ENCODE data around the gene HSP90AB1.

DNA sequence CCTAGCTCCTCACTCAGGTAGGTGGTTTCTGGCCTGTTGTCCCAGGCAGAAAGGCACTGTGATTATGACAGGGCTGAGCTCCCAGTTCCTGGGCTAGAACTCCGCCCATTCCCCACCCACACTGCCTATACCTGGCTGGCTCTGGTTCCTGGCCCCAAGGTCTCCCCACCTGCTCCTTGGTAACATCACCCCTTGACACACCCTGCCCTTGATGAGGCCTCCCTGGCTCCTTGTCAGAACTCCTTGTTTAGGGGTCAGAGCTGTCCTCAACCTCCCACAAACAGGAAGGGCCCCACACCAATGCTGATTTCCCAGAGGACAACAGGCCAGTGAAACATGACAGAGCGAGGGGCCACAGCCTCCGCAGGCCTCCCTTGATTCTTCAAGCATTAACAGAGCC, 45.7 kb upstream of the HSP90AB1 start:
- TF ChIP-seq, protein P1, sequence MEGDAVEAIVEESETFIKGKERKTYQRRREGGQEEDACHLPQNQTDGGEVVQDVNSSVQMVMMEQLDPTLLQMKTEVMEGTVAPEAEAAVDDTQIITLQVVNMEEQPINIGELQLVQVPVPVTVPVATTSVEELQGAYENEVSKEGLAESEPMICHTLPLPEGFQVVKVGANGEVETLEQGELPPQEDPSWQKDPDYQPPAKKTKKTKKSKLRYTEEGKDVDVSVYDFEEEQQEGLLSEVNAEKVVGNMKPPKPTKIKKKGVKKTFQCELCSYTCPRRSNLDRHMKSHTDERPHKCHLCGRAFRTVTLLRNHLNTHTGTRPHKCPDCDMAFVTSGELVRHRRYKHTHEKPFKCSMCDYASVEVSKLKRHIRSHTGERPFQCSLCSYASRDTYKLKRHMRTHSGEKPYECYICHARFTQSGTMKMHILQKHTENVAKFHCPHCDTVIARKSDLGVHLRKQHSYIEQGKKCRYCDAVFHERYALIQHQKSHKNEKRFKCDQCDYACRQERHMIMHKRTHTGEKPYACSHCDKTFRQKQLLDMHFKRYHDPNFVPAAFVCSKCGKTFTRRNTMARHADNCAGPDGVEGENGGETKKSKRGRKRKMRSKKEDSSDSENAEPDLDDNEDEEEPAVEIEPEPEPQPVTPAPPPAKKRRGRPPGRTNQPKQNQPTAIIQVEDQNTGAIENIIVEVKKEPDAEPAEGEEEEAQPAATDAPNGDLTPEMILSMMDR (IDR thresholded peaks at IDR 0.05), result no peak
- TF ChIP-seq SMC3 (IDR thresholded peaks at IDR 0.05; ENCODE audit: low read depth, low read length), result no peak
- TF ChIP-seq, protein P2, sequence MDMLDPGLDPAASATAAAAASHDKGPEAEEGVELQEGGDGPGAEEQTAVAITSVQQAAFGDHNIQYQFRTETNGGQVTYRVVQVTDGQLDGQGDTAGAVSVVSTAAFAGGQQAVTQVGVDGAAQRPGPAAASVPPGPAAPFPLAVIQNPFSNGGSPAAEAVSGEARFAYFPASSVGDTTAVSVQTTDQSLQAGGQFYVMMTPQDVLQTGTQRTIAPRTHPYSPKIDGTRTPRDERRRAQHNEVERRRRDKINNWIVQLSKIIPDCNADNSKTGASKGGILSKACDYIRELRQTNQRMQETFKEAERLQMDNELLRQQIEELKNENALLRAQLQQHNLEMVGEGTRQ (IDR thresholded peaks at IDR 0.05; ENCODE audit: borderline replicate concordance, low read depth, low read length), result no peak

Data from SK-N-SH (cell line).